Measurements from ENCODE around the gene HMGN4. TPM values are rescaled to one million over a fixed set of nuclear protein-coding genes. Genes with fewer than 3 reads are reported as not detected.

HMGN4 gene
- total and polyA plus RNA-seq, 9 of the 15 experiments (the other 6 are each of a cell fraction or from before 2014, with no cell fraction given): 35.4 to 134 (median 94.1) TPM

DNA sequence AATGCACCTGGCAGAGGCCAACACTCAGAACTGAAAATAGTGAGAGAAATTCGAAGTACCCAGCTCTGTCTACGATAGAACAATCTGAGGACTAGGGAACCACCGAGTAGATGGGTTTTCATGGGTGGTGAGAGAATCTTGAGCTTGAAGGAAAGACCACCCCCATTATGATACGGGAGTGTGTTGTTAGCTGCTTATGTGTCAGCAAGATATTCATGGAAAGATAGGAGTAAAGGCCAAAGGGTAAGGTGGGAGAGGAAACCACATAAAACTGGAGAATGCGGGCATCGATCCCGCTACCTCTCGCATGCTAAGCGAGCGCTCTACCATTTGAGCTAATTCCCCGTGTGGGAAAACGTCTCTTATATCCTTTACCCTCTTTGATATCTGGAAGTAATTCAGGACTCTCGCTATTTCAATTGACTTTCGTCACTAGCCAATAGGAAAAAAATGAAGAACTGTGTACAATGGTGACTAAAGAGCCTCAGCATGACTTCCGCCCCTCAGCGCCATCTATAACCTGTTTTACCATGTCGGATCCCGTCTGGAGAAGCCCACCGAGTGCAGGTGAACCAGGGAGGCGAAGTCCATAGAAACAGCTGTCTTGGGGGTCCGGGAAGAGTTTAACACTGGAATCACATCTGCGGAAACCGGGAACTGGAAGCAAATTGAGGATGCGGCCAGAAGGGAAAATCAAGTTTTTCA, 33.6 kb downstream of the HMGN4 start (continued):
- TF ChIP-seq FOXA3 (CRISPR knock-in tag; conservative IDR thresholded peaks at IDR 0.05 in 1 of 2, IDR thresholded peaks at IDR 0.05 in 1 of 2): peak; percentile 43 to 48; a peak in 3 of 4 replicates
- TF ChIP-seq U2AF1 (optimal IDR thresholded peaks at IDR 0.05; ENCODE audit: low read depth, low read length): no peak
- TF ChIP-seq ETV5 (CRISPR knock-in tag; IDR thresholded peaks at IDR 0.05; ENCODE audit: low read depth): peak; percentile 80; the same call in 1 of the 2 replicates
- TF ChIP-seq, protein P1, sequence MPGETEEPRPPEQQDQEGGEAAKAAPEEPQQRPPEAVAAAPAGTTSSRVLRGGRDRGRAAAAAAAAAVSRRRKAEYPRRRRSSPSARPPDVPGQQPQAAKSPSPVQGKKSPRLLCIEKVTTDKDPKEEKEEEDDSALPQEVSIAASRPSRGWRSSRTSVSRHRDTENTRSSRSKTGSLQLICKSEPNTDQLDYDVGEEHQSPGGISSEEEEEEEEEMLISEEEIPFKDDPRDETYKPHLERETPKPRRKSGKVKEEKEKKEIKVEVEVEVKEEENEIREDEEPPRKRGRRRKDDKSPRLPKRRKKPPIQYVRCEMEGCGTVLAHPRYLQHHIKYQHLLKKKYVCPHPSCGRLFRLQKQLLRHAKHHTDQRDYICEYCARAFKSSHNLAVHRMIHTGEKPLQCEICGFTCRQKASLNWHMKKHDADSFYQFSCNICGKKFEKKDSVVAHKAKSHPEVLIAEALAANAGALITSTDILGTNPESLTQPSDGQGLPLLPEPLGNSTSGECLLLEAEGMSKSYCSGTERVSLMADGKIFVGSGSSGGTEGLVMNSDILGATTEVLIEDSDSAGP (CRISPR knock-in tag; IDR thresholded peaks at IDR 0.05): no peak
- TF ChIP-seq, protein P2, sequence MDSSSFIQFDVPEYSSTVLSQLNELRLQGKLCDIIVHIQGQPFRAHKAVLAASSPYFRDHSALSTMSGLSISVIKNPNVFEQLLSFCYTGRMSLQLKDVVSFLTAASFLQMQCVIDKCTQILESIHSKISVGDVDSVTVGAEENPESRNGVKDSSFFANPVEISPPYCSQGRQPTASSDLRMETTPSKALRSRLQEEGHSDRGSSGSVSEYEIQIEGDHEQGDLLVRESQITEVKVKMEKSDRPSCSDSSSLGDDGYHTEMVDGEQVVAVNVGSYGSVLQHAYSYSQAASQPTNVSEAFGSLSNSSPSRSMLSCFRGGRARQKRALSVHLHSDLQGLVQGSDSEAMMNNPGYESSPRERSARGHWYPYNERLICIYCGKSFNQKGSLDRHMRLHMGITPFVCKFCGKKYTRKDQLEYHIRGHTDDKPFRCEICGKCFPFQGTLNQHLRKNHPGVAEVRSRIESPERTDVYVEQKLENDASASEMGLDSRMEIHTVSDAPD (CRISPR knock-in tag; IDR thresholded peaks at IDR 0.05): no peak
- TF ChIP-seq ZNF174 (CRISPR knock-in tag; IDR thresholded peaks at IDR 0.05): 0 out of 2 replicates have a peak, but pooled peaks have one; percentile 77
- 0 out of 2 replicates have a peak, but pooled peaks have one; percentile 25 for TF ChIP-seq ZNF197 (CRISPR knock-in tag; IDR thresholded peaks at IDR 0.05; ENCODE audit: low read depth)
- TF ChIP-seq, protein P3, sequence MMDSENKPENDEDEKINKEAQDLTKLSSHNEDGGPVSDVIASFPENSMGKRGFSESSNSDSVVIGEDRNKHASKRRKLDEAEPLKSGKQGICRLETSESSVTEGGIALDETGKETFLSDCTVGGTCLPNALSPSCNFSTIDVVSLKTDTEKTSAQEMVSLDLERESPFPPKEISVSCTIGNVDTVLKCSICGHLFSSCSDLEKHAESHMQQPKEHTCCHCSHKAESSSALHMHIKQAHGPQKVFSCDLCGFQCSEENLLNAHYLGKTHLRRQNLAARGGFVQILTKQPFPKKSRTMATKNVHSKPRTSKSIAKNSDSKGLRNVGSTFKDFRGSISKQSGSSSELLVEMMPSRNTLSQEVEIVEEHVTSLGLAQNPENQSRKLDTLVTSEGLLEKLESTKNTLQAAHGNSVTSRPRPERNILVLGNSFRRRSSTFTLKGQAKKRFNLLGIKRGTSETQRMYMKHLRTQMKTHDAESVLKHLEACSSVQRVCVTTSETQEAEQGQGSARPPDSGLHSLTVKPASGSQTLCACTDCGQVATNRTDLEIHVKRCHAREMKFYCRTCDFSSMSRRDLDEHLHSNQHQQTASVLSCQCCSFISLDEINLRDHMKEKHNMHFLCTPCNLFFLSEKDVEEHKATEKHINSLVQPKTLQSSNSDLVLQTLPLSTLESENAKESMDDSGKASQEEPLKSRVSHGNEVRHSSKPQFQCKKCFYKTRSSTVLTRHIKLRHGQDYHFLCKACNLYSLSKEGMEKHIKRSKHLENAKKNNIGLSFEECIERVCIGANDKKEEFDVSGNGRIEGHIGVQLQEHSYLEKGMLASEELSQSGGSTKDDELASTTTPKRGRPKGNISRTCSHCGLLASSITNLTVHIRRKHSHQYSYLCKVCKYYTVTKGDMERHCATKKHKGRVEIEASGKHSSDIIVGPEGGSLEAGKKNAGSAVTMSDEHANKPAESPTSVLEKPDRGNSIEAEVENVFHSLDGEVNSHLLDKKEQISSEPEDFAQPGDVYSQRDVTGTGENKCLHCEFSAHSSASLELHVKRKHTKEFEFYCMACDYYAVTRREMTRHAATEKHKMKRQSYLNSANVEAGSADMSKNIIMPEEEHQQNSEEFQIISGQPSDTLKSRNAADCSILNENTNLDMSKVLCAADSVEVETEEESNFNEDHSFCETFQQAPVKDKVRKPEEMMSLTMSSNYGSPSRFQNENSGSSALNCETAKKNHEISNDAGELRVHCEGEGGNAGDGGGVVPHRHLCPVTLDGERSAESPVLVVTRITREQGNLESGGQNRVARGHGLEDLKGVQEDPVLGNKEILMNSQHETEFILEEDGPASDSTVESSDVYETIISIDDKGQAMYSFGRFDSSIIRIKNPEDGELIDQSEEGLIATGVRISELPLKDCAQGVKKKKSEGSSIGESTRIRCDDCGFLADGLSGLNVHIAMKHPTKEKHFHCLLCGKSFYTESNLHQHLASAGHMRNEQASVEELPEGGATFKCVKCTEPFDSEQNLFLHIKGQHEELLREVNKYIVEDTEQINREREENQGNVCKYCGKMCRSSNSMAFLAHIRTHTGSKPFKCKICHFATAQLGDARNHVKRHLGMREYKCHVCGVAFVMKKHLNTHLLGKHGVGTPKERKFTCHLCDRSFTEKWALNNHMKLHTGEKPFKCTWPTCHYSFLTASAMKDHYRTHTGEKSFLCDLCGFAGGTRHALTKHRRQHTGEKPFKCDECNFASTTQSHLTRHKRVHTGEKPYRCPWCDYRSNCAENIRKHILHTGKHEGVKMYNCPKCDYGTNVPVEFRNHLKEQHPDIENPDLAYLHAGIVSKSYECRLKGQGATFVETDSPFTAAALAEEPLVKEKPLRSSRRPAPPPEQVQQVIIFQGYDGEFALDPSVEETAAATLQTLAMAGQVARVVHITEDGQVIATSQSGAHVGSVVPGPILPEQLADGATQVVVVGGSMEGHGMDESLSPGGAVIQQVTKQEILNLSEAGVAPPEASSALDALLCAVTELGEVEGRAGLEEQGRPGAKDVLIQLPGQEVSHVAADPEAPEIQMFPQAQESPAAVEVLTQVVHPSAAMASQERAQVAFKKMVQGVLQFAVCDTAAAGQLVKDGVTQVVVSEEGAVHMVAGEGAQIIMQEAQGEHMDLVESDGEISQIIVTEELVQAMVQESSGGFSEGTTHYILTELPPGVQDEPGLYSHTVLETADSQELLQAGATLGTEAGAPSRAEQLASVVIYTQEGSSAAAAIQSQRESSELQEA (IDR thresholded peaks at IDR 0.05; ENCODE audit: low read depth): peak; percentile 77
- peak; percentile 31 for TF ChIP-seq TAF1 (IDR thresholded peaks at IDR 0.05; ENCODE audit: control insufficient read depth, extremely low read depth, insufficient read depth, low read length, severe bottlenecking)
- TF ChIP-seq, protein P4, sequence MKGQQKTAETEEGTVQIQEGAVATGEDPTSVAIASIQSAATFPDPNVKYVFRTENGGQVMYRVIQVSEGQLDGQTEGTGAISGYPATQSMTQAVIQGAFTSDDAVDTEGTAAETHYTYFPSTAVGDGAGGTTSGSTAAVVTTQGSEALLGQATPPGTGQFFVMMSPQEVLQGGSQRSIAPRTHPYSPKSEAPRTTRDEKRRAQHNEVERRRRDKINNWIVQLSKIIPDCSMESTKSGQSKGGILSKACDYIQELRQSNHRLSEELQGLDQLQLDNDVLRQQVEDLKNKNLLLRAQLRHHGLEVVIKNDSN (CRISPR knock-in tag; IDR thresholded peaks at IDR 0.05): no peak; the same call in 1 of the 2 replicates
- no peak for TF ChIP-seq ZBED1 (IDR thresholded peaks at IDR 0.05)

Data from K562 (cell line).